CD4-positive, alpha-beta T cell treated with Interleukin-2 at 100 ng/mL for 4 hours (primary cell): ENCODE data around the gene MCL1.
"Not testable (repeated sequence)": the region's sequence is repeated elsewhere in the genome, so short reads cannot be mapped to it uniquely, and the experiment has no call there.

Experiments
- DNase-seq: peaks from one replicate; pipeline ENCODE4 v3.0.0-alpha.2; 2020; ENCODE audit warnings: low spot score

Gene MCL1

DNA sequence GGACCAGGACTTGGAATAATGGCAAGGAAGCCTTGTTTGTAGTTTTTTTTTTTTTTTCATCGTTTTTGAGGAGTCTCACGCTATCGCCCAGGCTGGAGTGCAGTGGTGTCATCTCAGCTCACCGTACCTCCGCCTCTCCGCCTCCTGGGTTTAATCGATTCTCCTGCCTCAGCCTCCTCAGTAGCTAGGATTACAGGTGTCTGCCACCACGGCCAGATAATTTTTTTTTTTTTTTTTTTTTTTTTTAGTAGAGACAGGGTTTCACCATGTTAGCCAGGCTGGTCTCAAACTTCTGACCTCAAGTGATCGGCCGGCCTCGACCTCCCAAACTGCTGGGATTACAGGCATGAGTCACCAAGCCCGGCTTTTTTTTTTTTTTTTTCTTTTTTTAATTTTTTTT, 23.0 kb upstream of the MCL1 start:
- not testable (repeated sequence) for DNase-seq

DNA sequence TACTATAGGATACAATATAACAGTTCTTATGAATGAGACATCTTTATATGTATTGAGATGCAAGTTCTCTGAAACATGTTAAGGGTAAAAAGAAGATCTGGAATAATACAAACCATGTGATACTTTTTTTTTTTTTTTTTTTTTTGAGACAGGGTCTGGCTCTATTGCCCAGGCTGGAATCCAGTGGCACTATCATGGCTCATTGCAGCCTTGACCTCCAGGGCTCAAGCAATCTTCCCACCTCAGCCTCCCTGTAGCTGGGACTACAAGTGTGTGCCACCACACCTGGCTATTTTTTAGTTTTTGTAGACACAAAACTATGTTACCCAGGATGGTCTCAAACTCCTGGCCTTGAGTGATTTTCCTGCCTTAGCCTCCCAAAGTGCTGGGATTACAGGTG, 22.1 kb upstream of the MCL1 start:
- DNase-seq: no peak

DNA sequence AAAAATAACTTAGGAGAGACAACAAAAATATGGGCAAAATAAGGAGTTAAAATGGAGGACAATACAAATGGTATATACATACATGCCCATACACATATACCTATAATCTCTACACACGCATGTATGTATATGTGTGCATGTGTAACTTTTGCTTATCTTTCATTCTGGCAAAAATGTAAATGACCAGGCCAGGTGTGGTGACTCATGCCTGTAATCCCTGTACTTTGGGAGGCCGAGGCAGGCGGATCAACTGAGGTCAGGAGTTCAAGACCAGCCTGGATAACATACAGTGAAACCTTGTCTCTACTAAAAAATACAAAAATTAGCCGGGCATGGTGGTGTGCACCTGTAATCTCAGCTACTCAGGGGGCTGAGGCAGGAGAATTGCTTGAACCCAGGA, 18.9 kb upstream of the MCL1 start:
- DNase-seq: not testable (repeated sequence)

DNA sequence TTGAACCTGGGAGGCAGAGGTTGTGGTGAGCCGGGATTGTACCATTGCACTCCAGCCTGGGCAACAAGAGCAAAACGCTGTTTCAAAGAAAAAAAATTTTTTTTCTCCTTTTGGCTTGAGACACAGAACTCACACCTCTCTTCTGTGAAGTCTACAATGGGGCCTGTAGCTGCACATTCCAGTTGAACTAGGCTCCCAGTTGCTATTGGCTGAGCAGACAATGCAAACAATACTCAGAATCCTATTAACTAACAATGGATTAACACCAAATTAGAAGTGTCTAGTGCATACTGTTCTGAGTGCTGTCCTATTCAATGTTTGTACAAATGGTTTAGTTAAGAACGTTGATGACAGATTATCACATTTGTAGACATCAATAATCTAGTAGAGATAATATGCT, 17.6 kb upstream of the MCL1 start:
- DNase-seq: no peak

DNA sequence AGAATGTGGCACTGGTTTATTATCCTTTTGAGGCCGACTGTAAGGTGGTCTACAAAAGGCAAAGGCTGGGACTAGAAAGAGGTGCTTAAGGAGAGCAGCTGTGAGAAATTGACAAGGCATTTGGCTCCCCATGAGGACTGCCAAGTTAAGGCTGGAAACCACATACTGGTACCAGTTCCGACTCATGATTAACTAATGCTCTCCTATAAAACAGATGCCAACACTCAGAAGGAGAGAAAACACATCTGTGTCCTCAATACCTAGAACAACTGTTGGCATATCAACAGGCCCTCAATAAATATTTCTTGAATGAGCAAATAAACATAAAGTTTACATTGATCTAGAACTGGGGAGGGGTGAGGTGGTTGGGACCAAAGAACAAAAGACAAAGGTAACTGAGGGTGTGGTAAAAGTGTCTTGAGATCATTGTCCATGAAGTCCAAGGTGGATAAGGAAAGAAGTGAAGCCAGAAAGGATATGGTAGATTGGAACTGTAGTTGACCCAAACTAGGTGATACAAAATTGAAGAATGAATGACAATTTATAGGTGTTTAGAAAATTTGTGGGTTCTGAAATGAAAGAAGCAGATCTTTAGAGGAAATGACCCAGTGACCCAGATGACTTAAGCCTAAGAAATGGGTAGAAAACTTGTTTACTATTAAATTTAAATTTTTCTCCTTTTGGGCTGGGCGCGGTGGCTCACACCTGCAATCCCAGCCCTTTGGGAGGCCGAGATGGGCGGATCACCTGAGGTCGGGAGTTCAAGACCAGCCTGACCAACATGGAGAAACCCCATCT, 16.9 kb upstream of the MCL1 start:
- no peak for DNase-seq

DNA sequence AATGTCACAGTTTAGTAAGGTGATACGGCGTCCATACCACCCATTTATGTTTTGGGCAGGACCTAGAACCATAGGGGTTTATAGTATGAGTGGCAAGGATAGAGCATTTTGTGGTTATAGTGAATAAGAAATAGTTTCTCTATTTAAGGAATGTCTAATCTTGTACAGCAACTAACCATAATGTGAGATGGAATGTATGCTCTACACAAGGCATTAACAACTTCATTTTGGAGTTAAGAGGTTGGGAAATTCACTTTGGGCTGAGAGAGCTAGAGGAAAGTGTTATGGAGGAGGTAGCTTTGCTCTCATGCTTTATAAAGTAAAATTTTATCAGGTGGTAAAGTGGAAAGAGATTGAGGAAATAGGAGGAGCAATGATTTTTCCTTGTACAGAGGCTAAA, 3.0 kb upstream of the MCL1 start:
- no peak for DNase-seq

DNA sequence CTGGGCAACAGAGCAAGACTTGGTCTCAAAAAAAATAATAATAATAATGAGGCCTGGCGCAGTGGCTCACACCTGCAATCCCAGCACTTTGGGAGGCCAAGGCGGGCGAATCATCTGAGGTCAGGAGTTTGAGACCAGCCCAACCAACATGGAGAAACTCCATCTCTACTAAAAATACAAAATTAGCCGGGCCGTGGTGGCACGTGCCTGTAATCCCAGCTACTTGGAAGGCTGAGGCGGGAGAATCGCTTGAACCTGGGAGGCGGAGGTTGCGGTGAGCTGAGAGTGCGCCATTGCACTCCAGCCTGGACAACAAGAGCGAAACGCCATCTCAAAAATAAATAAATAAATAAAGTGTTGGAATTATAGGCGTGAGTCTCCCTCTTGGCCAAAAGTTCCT, 2.6 kb upstream of the MCL1 start:
- DNase-seq: not testable (repeated sequence)

DNA sequence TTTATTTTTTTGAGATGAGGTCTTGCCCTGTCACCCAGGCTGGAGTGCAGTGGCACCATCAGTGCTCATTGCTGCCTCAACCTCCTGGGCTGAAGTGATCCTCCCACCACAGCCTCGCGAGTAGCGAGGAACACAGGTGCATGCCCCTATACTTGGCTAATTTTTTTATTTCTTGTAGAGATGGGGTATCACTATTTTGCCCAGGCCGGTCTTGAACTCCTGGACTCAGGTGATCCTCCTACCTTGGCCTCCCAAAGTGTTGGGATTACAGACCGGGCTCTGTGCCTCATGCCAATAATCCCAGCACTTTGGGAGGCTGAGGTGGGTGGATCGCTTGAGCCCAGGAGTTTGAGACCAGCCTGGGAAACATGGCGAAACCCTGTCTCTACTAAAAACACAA, 2.0 kb upstream of the MCL1 start:
- DNase-seq: not testable (repeated sequence)

DNA sequence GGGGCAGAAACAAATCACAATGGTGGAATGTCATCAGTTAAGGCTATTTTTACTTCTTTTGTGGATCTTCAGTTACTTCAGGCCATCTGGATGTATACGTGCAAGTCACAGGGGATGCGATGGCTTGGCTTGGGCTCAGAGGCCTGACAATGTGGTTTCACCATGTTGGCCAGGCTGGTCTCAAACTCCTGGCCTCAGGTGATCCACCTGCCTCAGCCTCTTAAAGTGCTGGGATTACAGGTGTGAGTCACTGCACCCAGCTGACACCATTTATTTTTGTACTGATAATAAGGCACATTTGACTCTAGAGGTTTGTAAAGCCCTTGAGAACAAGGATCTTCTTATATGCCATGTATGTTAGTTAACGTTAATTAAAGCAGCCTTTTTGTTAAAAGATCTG, 1.6 kb upstream of the MCL1 start:
- not testable (repeated sequence) for DNase-seq

DNA sequence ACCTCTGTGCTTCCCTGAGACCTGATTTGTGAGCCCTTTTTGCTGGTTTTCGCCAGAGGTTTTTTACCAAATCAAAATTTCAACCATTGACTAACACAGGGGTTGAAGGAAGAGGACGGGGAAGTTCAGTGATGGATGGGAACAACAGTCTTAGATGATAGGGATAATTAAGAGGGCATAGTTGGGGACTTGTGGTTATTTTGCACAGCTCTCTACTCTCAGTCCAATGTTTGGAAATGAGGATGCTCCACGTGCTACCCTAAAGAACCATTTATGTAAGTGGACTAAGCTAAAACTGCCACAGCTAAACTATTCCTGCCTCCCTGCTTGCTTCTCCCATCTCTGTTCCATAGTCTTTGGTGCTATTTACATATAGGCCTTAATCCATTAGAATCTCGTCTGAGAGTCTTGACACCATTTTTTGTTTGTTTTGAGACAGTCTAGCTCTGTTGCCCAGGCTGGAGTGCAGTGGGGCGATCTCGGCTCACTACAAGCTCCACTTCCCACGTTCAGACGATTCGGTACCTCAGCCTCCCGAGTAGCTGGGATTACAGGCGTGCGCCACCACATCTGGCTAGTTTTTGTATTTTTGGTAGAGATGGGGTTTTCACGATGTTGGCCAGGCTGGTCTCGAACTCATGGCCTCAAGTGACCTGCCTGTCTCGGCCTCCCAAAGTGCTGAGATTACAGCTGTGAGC, 684 bp upstream of the MCL1 start:
- no peak for DNase-seq

DNA sequence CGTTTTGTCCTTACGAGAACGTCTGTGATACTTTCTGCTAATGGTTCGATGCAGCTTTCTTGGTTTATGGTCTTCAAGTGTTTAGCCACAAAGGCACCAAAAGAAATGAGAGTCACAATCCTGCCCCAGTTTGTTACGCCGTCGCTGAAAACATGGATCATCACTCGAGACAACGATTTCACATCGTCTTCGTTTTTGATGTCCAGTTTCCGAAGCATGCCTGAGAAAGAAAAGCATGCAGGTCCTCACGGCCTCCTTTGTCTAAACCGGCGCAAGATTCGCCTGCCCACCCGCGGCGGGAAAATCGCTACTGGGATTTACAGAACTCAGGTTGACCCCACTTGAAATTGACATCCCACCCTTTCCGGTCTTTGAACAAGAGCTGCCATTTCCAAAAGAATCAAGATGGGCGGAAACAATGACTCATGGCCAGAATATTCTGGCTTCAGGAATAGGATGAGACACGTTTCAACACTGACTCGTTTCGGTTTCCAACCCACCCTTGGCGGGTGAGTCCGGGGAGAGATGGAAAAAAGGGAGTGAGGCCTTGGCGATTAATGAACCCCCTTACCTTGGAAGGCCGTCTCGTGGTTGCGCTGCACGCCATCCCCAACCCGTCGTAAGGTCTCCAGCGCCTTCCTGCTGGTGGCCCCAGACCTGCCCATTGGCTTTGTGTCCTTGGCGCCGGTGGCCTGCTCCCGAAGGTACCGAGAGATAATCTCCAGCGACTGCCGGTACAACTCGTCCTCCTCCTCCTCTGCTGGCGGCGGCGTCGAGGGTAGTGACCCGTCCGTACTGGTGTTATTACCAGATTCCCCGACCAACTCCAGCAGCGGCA, 919 bp downstream of the MCL1 start:
- DNase-seq: peak; percentile 64

DNA sequence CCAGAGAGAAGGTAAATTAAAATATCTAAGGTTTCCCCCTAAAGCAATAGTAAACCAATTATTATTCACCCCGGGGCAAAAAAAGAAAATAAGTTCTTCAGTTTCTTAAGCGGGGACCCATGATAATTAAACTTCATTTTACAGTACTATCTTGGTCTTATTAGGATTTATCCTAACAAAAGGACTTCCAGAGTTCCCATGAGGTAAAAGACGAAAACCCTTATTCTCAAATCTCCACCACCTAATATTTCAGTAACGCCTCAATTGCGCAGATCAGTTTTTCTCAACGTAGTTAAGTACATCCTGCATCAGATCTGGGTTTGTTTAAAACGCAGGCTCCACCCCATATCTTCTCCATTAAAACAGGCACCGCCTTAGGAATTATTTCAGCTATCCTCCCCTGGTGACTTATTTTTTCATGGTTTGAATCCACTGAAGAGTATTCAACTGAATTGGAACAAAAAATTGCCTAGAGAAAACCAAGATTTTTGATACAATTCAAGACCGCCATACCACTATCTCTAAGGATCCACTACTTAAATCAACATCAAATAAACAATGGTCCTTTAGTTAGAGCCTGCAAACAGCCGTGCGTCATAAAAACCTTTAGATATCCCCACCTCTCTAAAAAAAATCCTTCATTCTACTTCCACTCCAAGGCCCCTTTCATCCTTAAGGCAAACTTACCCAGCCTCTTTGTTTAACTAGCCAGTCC, 1.7 kb downstream of the MCL1 start:
- peak; percentile 53 for DNase-seq

DNA sequence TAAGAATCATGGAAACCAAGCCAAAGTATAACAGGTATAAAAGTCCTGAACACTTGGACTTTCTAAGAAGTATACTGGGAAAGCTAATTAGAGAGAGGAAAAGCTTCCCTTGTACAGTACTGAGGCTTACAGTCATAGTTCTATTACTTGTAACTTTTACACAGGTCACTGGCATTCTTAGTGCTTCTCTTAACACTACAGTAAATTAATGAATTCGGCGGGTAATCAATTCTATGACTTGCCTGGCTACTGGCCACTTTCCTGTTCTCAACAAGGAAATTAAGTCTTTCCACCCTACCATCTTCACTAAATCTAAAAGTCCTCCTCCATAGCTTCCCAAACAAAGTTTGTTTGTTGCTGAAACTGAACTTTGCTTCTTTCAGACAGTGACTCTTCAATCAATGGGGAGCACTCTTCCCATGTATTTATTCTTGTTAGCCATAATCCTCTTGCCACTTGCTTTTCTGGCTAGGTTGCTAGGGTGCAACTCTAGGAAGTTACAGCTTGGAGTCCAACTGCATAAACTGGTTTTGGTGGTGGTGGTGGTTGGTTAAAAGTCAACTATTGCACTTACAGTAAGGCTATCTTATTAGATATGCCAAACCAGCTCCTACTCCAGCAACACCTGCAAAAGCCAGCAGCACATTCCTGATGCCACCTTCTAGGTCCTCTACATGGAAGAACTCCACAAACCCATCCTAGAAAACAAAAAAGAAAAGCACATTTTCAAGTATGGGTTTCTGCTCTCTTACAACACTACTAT, 2.4 kb downstream of the MCL1 start:
- no peak for DNase-seq

DNA sequence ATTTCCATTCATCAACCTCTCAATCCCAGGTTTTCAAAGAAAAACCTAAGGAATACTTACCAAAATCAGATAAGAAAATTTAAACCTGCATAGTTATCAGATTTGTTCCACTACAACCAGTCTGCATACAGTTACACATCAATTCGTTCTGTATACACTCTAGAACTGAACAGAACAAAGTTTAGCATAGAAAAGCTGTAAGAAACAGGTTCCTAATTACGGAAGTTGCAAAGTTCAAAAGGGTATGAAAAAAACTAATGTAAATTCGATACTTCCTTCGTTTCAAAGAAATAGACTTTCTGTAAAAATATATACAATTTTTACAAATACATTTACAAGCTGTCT, 3.1 kb downstream of the MCL1 start:
- no peak for DNase-seq

DNA sequence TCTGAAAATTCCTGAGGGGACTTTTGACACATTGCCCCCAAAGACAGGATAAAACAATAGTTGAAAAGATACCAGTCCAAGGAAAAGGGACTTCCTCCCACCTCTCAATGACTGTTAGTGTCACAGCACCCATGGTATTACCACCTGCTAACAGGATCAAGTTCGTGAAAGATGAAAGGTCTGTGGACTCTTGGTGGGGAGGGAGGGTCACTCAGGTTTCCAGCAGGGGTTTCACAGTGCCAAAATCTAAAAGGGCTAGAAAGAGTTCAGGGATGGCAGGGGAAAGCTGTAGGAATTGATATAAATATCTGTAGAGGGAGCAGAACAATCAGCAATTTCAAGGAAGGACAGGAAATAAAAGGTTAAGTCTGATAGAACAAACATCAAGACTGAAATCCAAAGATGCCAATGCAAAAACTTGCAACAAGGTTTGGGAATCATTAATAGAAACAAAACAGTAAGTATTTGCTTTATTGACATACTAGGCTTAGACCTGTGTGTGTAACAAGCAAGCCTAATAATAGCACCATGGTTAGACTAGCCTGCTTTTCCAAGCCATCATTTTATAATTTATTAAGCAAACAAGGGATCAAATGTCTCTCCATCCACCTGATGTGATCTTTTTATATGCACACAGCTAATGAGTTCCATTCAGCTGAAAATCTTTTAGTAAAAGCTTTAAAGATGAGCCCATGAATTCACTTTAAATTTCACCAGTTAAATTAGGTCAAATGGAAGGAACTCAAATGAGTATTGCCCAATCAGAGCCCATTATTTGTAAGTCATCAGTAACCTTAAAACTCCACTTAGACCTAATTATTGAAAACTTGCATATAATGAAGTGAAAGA, 3.7 kb downstream of the MCL1 start:
- no peak for DNase-seq

DNA sequence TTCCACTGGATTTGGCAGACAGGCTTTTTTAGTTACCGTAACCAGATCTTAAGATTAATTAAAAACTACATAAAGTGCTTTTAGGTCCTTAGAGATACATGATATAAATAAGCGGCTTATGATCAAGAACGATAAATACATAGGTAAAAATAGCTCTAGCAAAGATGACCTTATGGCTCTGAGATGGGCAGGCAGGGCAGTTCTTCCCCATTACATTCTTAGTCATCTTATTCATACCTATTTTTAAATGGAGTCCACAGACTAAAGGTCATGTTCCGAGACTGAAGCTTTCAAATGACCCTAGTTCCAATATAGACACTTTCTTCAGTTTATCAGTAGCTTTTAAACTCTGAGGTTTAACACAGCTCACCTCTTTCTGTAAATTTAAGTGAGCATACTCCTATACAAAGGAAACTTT, 4.3 kb downstream of the MCL1 start:
- DNase-seq: no peak

DNA sequence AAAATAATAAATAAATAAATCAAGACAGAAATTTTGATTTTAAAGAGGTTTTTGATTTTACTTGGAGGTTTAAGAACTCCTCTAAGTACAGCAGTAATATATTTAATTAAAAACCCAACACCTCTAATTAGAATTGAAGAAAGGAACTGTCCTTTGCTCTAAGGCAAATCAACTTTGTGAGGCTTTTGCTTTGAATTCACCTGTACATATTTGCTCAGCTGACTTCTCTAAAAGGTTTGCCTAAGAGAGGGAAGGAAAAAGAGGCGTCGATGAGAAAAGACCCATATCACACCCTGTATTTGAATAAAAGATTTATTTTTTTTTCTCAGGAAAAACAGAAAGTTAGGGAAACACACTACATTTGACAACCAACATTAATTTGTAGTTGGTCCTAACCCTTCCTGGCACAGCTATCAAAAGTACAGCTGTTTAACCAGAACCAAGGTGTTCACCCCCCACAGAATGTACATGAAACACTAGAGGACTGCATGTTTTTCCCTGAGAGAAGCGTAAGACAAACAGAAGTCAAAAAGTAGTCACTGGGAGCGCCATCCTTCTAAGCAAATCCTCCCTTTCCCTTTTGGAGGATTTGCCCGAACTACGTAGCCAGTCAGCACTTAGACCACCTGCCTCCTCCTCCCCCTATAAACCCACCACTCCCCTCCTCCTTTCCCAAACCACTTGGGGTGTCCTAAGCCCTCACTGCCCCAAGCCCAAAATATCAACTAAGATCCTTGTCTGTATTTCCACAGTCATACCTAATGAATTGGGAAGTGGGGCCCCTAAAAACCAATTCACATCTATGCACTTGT, 4.9 kb downstream of the MCL1 start:
- DNase-seq: no peak

DNA sequence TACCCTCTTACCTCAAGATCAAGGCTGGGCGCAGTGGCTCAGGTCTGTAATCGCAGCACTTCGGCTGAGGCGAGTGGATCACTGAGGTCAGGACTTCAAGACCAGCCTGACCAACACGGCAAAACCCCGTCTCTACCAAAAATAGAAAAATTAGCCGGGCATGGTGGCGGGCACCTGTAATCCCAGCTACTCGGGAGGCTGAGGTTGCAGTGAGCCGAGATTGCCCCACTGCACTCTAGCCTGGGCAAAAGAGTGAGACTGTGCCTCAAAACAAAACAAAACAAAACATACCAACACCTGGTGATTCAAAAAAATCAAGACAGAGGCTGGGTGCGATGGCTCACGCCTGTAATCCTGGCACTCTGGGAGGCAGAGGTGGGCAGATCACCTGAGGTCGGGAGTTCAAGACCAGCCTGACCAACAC, 5.8 kb downstream of the MCL1 start:
- DNase-seq: peak; percentile 30

DNA sequence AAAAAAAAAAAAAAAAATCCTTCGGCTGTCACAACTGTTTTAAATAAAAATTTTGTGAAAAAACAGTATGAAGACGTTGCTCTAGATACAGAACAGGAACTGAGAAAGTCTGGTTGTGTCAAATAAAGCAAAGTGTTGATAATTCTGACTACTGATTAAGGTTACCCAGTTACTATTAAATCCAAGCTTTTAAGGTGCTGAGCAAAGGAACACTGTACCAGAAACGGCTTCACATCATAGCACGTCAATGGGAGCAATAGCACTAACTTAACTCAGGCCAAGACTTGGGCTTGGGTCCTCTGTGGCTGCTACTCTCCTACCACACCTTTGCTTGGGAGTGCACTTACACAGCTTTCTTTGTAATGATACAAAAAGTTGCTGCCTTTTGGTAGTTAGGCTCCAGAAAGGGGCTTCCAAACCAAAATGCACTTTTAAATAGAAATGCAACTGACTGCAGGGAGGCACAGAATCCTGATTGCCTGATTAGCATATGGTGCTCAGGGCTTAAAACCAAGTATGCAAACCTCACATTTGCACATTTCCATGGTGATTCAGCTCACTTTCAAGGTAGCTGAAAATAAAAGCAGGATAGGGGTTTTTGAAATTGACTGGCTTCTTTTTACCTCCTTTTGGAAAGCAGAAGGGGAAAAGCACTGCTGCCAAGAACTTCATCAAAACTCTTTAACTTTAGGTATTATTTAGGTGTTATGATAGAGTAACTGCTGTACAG, 6.3 kb downstream of the MCL1 start:
- DNase-seq: peak; percentile 31
